Upper lobe of right lung (tissue), 1 donor: ENCODE measurements around the gene NR4A3. TPM values are rescaled to one million over a fixed set of nuclear protein-coding genes. Genes with fewer than 3 reads are reported as not detected.

Experiments
- ATAC-seq: fragments of 200-7000 bp; cut with Tn5 transposase; one replicate; pipeline ENCODE4 v1.9.1; 2020; ENCODE audit warnings: mild to moderate bottlenecking, moderate library complexity
- DNase-seq: peaks from one replicate; pipeline ENCODE4 v3.0.0-alpha.2; 2020
- H3K27ac ChIP-seq: fragments of 200-600 bp; one replicate; pipeline ENCODE4 v1.8.0; 2022
- H3K27me3 ChIP-seq: fragments of 200-600 bp; one replicate; pipeline ENCODE4 v1.8.0; 2022; ENCODE audit warnings: mild to moderate bottlenecking
- H3K36me3 ChIP-seq: fragments of 200-600 bp; one replicate; pipeline ENCODE4 v1.8.0; 2022
- H3K4me1 ChIP-seq: fragments of 200-600 bp; one replicate; pipeline ENCODE4 v1.8.0; 2022
- H3K4me3 ChIP-seq: fragments of 200-600 bp; one replicate; pipeline ENCODE4 v1.8.0; 2022; ENCODE audit warnings: mild to moderate bottlenecking
- H3K9me3 ChIP-seq: fragments of 200-600 bp; one replicate; pipeline ENCODE4 v1.8.0; 2022
- CTCF ChIP-seq: fragments of 200-600 bp; IDR thresholded peaks from one replicate; pipeline ENCODE4 v1.8.0; 2022; ENCODE audit warnings: antibody characterized with exemption
- intact Hi-C: fragments of 100-400 bp; cut with DNase I; formaldehyde crosslinking; loops from one replicate; pipeline ENCODE4 v1.11.0; 2022
- total RNA-seq: library from RNA; stranded (reverse); fragmentation: NEBNext Ultra II Directional; extraction: Animal tissue kit (Norgen Biotek cat#: 25700); gene quantifications from one replicate; pipeline ENCODE4 v1.2.1, GENCODE V29; 2021
- donor health status: DM: no; HTN: yes; CAD: no; lungs with severe emphysema.

NR4A3 gene
- total RNA-seq, 1 donor from 2014 or later, result 3.8 TPM

GRCh38 chr9:99796231-99796630 lies 25.5 kb upstream of the NR4A3 start:
- no peak for TF ChIP-seq CTCF
- Histone ChIP-seq H3K4me1 (no peaks in the 10 kb centered on the region), H3K9me3 (no peaks in the 10 kb centered on the region), H3K36me3 (no peaks in the 10 kb centered on the region), H3K27me3 (no peaks in the 10 kb centered on the region), H3K4me3 (no peak overlapping the region), H3K27ac (no peak overlapping the region)
- no peak for DNase-seq
- ATAC-seq, result no peak
- intact Hi-C loops, result no loop called here

DNA sequence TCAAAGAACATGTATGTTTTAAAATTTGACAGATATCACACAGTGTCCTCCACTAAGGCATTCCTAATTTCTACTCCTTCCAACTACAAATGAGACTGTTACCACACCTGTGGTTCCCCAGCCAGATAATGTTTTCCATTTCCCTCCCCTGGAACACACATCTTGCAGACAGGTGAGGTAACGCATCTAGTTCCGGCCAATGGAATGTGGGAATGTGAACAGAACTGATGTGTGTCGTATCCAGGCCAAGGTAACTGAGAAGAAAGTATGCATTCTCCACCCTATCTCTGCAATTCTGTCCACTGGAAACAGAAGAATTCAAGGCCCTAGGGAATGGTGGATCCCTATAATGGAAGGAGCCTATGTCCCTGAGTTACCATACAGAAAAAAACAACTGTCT lies 19.9 kb upstream of the NR4A3 start:
- Histone ChIP-seq H3K4me1 (no peaks in the 10 kb centered on the region), H3K36me3 (no peaks in the 10 kb centered on the region), H3K27me3 (no peaks in the 10 kb centered on the region), H3K27ac (no peak overlapping the region), H3K4me3 (no peak overlapping the region), H3K9me3 (no peaks in the 10 kb centered on the region)
- ATAC-seq, result no peak
- no peak for DNase-seq
- no peak for TF ChIP-seq CTCF
- intact Hi-C loops, result no loop called here

- DNase-seq (no peak), ATAC-seq (no peak)
- TF ChIP-seq CTCF, result no peak
- no peak overlapping the region for H3K27ac ChIP-seq
- no peaks in the 10 kb centered on the region for H3K9me3 ChIP-seq
- H3K4me1 ChIP-seq, result peaks cover 8% of the 10 kb centered on the region
- H3K36me3 ChIP-seq, result no peaks in the 10 kb centered on the region
- H3K4me3 ChIP-seq, result no peak overlapping the region
- no peaks in the 10 kb centered on the region for H3K27me3 ChIP-seq
- intact Hi-C loops, result no loop called here
Measured at GRCh38 chr9:99803694-99804093, 18.0 kb upstream of the NR4A3 start.

DNA sequence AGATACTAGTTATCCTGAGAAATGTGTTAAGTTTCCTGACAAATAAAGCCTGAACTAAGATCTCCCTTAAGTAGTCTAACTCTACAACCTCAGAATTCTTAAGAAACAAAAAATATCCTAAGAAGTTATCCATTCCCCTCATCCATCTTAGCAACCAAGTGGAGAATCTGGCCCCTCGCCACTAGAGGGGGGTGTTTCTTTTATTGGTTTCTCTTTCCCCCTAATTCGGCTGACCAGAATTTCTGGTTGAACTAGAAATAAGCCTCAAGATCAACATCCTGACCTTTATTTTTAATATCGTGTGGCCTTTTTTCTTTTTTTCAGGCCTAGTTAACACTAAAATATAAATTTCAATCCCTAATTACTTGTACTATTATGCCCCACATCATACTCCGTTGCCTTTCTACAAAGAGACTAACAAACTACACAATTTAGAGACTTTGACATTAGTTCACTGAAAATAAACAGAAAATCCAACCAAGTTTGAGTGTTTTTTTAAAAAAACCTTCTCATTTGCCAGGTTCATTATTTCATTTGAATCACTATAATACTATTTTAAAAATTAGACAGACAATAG lies 14.3 kb upstream of the NR4A3 start:
- ATAC-seq, result peak; percentile 82
- intact Hi-C loops, result no loop called here
- peak; percentile 87 for TF ChIP-seq CTCF
- no peak overlapping the region for H3K27ac ChIP-seq
- no peaks in the 10 kb centered on the region for H3K9me3 ChIP-seq
- no peak overlapping the region for H3K4me3 ChIP-seq
- no peaks in the 10 kb centered on the region for H3K36me3 ChIP-seq
- no peaks in the 10 kb centered on the region for H3K27me3 ChIP-seq
- DNase-seq, result peak; percentile 66
- peaks cover 8% of the 10 kb centered on the region for H3K4me1 ChIP-seq

- DNase-seq (no peak), ATAC-seq (no peak)
- Histone ChIP-seq H3K36me3 (no peaks in the 10 kb centered on the region), H3K4me1 (peaks cover 8% of the 10 kb centered on the region), H3K27me3 (no peaks in the 10 kb centered on the region), H3K9me3 (no peaks in the 10 kb centered on the region), H3K27ac (no peak overlapping the region), H3K4me3 (no peak overlapping the region)
- TF ChIP-seq CTCF, result no peak
- intact Hi-C loops, result no loop called here
Measured at GRCh38 chr9:99807956-99808355, 13.7 kb upstream of the NR4A3 start.

GRCh38 chr9:99808454-99808853 lies 13.2 kb upstream of the NR4A3 start:
- H3K9me3 ChIP-seq, result no peaks in the 10 kb centered on the region
- DNase-seq, result no peak
- TF ChIP-seq CTCF, result no peak
- no peak overlapping the region for H3K4me3 ChIP-seq
- no peaks in the 10 kb centered on the region for H3K36me3 ChIP-seq
- H3K27me3 ChIP-seq, result no peaks in the 10 kb centered on the region
- no peak for ATAC-seq
- H3K27ac ChIP-seq, result no peak overlapping the region
- peaks cover 8% of the 10 kb centered on the region for H3K4me1 ChIP-seq
- intact Hi-C loops, result no loop called here
